ENCODE results near the gene CREB5.
"Not testable (repeated sequence)": the region's sequence is repeated elsewhere in the genome, so short reads cannot be mapped to it uniquely, and the experiment has no call there.

The CREB5 gene

DNA sequence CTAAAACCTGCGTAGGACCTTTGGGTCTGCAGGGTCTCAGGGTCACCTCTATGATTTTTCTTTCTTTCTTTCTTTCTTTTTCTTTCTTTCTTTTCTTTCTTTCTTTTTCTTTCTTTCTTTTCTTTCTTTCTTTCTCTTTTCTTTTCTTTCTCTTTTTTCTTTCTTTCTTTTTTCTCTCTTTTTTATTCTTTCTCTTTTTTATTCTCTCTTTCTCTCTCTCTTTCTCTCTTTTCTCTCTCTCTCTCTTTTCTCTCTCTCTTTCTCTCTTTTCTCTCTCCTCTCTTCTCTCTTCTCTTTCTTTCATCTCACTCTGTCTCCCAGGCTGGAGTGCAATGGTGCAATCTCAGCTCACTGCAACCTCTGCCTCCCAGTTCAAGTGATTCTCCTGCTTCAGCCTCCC, 139.4 kb downstream of the CREB5 start:
- DNase-seq = not testable (repeated sequence)

- DNase-seq = no peak
Observed at GRCh38 chr7:28554802-28555471, 142.6 kb downstream of the CREB5 start.

GRCh38 chr7:28556025-28556424, 143.7 kb downstream of the CREB5 start:
- DNase-seq = no peak

GRCh38 chr7:28556671-28557070, 144.4 kb downstream of the CREB5 start:
- DNase-seq = no peak

- DNase-seq = no peak
Observed at GRCh38 chr7:28558236-28558635, 145.9 kb downstream of the CREB5 start.

DNA sequence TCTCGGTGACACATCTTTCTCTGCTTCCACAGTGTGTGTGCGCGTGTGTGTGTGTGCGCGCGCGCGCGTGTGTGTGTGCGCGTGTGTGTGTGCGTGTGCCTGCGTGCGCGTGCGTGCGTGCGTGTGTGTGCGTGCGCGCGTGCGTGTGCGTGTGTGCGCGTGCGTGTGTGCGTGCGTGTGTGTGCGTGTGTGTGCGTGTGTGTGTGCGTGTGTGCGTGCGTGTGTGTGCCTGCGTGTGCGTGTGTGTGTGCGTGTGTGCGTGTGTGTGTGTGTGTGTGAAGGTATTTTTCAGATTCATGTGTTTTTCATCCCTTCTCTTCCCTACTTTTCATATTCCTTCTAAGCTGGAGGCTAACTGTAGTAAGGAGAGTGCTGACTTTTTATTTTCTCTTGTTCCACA, 148.4 kb downstream of the CREB5 start:
- no peak for DNase-seq

DNA sequence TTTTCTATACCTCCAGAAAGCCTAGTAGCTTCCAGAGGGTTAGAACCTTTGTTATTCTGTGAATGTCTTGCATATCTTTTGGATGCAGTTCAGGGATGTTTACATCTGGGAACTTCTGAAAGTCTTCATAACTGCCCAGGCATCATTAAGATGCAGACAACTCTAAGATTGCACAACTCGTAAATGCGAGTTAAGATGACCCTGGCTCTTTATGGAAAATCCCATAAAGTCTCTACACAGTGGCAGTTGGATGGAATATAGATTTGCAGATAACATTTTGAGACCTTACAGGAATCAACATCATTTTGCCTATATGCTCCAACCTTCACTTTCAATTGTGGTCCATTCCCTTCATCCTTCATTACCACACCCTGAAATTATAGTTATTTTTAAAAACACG, 151.7 kb downstream of the CREB5 start:
- no peak for DNase-seq

- no peak for DNase-seq
Observed at GRCh38 chr7:28564755-28565374, 152.5 kb downstream of the CREB5 start.

DNA sequence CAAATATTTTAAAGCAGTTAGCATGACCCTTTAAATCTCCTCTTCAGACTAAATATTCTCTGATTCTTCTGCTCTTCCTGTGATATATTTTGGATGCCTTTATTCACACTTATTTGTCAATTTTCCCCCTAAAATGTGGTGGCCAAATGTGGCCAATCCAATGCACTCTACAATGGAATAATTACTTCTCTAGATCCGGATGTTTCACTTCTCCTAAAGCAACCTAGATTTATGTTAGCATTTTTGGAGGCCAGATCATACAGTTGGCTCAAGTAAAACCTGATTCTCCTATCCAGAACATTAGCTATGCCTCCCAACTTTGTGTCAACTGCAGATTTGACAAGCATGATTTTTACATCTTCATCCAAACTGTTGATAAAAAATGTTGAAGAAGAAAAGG, 153.7 kb downstream of the CREB5 start:
- DNase-seq = no peak

DNA sequence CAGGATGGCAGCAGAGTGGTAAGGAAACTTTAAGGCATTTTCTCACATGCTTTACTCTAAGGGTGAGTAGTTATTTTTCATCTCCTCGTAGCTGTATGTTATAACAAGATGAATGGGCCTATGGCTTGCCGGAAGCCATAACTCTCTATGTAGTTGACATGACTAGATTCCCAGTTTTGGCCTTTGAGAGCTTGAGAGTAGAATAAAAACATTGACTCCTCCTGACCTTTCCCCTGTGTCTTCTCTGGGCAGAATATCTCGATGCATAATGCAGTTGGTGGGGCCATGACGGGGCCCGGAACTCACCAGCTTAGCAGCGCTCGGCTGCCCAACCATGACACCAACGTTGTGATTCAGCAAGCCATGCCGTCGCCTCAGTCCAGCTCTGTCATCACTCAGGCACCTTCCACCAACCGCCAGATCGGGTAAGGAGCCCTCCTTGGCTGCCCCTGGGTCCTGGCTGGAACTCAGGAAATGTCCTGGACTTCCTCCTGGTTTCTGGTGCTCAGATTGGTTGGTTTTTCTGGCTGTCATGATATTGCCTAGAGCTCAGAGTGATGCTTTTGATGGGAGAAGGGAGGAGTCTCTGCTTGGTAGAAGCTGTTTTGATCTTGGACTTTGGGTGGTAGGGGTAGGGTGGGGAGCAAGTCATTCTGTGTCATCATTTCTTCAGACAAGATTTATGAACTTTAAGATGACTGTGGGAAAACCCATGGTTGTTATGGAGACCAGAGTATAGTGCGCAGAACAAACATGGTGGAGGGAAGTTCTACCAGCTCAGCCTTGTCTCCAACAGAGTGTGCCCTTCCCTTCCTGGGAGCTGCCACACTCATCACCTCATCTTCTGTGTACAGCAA, 158.0 kb downstream of the CREB5 start:
- DNase-seq = no peak

DNA sequence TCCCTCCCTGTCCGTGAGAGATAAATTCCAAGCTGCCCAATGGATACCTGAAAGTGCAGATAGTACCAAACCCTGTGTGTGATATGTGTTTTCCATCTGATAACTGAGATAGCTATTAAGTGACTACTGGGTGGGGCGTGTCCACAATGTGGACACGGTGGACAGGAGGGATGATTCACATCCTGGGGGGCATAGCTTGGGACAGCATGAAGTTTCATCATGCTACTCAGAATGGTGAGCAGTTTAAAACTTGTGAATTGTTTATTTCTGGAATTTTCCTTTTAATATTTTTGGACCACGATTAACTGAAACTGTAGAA, 158.6 kb downstream of the CREB5 start:
- no peak for DNase-seq

DNA sequence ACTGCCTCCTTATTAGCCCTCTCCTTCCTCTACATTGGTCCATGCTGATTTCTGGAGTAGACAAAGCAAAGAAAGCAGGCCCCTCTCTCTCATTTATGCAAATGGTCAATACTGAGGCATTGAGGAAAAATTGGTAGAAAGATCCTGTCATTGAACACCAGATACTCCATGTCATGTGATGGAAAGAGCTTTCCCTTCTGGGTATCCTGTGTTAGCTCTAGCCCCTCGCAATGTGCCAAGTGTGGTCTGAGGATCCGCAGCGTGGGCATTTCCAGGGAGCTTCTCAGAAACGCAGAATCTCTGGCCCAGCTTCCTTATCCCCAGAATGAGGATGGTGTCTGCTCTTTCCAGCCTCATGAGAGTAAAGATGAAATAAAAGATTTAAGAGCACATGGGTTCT, 159.1 kb downstream of the CREB5 start:
- DNase-seq = no peak

- peak; percentile 69 for DNase-seq
Observed at GRCh38 chr7:28572321-28573058, 160.2 kb downstream of the CREB5 start.

DNA sequence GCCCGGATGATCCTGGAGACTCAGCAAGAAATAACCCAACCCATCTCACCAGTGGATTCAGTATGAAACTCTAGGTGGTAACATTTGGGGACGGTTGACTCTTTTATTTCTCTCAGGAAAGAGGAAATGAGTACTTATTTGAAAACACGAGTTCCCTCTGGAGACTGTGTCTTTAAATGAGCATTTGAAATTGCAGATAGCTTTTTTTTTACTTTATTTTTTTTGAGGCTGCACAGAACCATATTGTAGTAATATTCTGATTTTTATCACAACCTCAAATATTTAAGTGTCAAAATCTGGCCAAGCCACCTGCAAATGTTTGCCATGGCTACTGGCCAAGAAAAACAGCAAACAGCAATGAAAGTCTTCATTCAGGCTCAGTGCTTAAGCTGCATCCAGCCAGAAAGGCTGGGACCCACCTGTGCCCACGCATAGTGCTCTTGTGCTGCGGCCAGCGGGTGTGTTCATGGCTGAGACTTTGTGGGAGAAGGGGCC, 160.8 kb downstream of the CREB5 start:
- no peak for DNase-seq

GRCh38 chr7:28573651-28574301, 161.5 kb downstream of the CREB5 start:
- DNase-seq = peak; percentile 93

DNA sequence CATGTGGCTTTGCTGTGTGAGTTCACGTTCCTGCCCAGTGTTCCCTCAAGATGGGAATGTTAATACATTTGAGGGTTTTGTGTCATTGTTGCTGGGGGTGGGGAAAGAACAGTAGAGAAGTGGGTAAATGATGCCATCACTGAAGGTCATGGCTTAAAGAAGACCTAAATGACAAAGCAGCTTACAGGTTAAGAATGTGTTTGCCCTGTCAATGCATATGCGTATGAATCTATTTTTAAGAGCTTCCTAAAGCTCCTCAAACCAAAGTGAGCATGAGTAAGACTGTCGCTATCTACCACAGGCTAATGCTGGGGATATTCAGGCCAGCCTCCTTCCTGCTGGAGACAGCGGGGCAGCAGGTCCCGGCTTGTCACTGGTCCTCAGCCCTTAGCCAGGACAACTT, 162.9 kb downstream of the CREB5 start:
- no peak for DNase-seq

DNA sequence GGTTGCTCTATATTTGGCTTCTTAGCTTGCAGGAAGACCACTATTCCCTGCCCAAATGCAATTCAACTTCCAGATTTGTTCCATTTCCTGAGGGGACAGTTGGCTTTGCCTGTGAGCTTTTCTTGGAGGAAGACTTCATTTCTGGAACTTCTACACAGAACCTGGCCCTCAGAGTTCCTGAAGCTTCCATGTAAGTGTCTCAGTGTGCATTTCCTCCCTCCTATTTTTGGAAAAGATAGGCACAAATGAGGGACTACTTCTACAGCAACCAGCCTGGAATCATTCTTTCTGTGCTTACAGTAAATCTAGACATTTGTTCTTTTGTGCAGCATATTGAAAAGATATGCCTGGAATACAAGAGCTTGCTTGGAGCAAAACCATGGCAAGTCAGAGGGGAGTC, 164.3 kb downstream of the CREB5 start:
- DNase-seq = no peak

DNA sequence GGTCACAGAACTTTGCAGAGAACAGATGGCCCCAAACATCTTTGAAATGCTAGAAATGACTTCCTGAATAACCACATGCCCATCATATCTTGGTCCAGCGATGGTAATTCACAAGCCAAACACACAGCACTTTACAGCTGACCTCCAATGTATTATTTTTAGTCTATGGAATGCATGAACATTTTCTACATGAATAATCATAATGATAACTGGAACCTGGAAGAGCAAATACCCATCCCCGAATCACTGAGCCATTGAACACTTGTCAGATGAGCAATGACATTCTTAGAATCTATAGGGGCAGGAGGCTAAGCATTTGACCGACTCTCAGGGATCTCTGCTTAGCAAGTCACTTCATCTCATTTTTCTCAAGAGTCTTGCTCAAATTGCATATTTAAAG, 167.3 kb downstream of the CREB5 start:
- DNase-seq = no peak

- DNase-seq = no peak
Observed at GRCh38 chr7:28580665-28581064, 168.3 kb downstream of the CREB5 start.

GRCh38 chr7:28581351-28581750, 169.0 kb downstream of the CREB5 start:
- no peak for DNase-seq

GRCh38 chr7:28582226-28582625, 169.9 kb downstream of the CREB5 start:
- DNase-seq = no peak

GRCh38 chr7:28584235-28584634, 171.9 kb downstream of the CREB5 start:
- DNase-seq = no peak

- no peak for DNase-seq
Observed at GRCh38 chr7:28586736-28587135, 174.4 kb downstream of the CREB5 start.
